SKM-1 (cell line): ENCODE measurements around the gene HBG2.
"Not testable (repeated sequence)": the region's sequence is repeated elsewhere in the genome, so short reads cannot be mapped to it uniquely, and the experiment has no call there.

ENCODE experiments used
- DNase-seq: peaks from one replicate; lab custom pipeline; 2025; ENCODE audit not compliant: unreplicated experiment; lab: John Stamatoyannopoulos, UW

HBG2 gene

GRCh38 chr11:5254646-5255413, at the start of gene HBG2:
HBG2 (minus strand) TSS chr11:5254781; CDS start chr11:5254728, 53 bp downstream.
- not testable (repeated sequence) for DNase-seq

DNA sequence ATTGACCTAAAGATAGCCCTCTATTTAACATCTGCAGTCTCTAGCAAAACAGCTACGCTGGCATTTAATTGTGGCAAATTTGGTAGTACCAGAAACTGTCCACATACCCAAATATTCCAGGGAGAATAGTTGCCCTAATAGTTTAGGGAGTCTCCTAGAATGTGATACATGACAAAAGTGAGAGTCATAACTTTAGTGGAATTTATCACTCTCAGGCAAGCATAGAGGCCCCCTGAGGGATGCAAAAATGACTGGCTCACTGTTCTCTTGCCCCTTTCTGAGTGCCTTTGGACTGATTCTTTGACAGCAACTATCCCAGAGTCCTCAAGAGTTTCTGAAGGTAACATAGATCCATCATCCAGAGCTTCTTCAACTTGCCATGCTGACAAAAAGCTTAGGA, 49.5 kb upstream of the HBG2 start:
- no peak for DNase-seq

- DNase-seq: no peak
Observed at GRCh38 chr11:5303626-5304025, 49.0 kb upstream of the HBG2 start.

DNA sequence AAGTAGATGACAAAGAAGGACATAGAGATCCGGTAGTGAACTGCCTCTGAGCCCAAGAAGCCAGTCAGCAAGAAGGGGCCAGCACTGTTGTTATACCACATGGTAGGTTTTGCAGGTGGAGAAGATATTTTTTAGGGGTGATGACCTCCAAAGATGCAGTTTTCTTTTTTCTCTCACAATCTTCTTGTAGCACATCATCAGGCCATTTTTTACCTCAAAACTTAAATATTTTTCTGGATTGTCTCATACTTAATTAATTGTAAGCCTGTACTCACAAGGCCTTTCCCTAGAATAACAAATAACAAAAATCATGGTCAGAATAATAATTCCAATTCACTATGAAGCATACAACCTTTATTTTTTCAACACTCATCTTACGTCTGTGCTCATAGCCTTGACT, 47.3 kb upstream of the HBG2 start, which contains the start of gene OR51B4:
TSS of gene OR51B4 (minus strand) at position 101 of the 400 bp plus-strand sequence. CDS start at position 101, 0 bp downstream.
- DNase-seq: no peak

- DNase-seq: no peak
Observed at GRCh38 chr11:5300251-5300650, 45.7 kb upstream of the HBG2 start.

- no peak for DNase-seq
Observed at GRCh38 chr11:5298451-5298850, 43.9 kb upstream of the HBG2 start.

GRCh38 chr11:5297721-5298323, 43.2 kb upstream of the HBG2 start:
- no peak for DNase-seq

DNA sequence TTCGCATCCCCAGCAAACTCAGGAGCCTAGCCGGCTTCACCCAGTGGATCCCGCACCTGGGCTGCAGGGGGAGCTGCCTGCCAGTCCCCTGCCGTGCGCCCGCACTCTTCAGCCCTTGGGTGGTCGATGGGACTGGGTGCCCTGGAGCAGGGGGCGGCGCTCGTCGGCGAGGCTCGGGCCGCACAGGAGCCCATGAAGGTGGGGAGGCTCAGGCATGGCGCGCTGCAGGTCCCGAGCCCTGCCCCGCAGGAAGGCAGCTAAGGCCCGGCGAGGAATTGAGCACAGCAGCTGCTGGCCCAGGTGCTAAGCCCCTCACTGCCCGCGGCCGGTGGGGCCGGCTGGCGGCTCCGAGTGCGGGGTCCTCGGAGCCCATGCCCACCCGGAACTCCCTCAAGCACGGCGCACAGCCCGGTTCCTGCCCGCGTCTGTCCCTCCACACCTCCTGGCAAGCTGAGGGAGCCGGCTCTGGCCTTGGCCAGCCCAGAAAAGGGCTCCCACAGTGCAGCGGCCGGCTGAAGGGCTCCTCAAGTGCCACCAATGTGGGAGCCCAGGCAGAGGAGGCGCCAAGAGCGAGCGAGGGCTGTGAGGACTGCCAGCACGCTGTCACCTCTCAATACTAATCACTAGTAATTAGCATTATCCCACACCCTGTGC, 39.9 kb upstream of the HBG2 start:
- DNase-seq: not testable (repeated sequence)

DNA sequence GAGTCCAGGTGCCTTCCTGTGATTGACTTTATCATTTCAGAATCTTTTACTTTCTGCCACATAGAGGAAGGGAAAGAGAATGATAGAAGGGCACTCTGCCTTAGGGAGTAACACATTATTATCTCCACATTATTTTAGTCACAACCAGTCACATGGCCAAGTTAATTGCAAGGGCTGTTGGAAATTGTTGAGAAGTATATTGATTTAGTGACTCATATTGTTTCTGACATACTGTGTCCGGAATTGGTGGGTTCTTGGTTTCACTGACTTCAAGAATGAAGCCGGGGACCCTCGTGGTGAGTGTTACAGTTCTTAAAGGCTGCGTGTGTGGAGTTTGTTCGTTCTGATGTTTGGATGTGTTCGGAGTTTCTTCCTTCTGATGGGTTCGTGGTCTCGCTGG, 38.4 kb upstream of the HBG2 start:
- DNase-seq: no peak

DNA sequence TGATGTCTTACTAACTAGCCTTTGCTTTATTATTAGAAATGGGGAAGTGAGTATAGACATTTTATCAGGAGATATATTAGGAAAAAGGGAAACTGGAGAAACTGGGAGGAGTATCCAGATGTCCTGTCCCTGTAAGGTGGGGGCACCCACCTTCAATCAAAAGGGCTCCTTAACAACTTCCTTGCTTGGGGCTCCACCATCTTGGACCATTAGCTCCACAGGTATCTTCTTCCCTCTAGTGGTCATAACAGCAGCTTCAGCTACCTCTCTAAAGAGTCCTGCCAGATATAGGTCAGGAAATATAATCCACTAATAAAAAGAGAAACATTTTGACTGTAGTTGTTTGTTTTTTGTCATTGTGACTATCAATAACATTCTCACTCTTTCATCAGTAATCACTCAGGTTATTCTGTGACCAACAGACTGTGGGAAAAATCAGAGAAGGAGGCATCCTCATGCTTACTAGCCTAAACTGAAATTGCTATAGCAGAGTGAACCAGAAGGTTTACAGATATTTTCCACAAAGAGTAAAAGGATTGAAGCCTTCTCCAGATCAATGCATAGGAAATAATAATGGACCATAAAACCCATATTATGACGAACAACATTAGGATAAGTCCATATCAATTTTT, 36.7 kb upstream of the HBG2 start:
- DNase-seq: peak; percentile 24

- no peak for DNase-seq
Observed at GRCh38 chr11:5290106-5290505, 35.5 kb upstream of the HBG2 start.

DNA sequence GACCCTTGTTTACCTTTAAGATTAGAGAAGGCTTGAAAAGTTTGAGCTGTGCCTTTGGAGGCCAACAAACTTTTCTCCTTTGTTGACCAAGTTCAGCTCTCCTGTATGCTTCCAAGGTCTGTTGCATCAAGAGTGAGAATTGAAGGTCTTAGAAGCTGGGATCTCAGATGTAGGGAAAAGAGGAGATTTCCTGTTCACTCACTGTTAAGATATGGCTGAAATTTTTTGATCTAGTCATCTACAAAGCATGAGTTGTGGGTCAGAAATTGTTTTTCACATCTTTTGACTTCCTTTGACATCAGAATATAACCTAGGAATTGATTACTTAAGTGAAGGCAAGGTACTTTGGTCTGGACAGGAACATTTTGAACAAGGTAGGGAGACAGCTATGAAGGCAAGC, 35.1 kb upstream of the HBG2 start:
- DNase-seq: no peak

DNA sequence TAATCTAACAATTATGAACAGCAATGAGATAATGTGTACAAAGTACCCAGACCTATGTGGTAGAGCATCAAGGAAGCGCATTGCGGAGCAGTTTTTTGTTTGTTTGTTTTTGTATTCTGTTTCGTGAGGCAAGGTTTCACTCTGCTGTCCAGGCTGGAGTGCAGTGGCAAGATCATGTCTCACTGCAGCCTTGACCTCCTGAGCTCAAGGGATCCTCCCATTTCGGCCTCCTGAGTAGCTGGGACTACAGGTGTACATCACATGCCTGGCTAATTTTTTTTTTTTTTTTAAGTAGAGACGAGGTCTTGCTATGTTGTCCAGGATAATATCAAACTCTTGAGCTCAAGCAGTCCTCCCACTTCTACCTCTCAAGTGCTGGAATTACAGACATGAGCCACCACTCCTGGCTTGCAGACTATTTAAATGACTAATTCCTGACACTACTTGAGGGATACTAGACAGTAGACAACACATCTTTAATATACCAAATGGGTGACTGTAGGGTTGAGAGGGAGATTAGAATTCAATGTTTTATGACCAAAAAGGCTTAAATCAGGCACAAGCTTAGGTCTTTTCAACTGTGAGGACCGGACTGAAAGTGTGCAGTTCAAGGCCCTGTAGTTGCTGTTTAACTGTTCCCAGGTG, 34.4 kb upstream of the HBG2 start:
- no peak for DNase-seq

DNA sequence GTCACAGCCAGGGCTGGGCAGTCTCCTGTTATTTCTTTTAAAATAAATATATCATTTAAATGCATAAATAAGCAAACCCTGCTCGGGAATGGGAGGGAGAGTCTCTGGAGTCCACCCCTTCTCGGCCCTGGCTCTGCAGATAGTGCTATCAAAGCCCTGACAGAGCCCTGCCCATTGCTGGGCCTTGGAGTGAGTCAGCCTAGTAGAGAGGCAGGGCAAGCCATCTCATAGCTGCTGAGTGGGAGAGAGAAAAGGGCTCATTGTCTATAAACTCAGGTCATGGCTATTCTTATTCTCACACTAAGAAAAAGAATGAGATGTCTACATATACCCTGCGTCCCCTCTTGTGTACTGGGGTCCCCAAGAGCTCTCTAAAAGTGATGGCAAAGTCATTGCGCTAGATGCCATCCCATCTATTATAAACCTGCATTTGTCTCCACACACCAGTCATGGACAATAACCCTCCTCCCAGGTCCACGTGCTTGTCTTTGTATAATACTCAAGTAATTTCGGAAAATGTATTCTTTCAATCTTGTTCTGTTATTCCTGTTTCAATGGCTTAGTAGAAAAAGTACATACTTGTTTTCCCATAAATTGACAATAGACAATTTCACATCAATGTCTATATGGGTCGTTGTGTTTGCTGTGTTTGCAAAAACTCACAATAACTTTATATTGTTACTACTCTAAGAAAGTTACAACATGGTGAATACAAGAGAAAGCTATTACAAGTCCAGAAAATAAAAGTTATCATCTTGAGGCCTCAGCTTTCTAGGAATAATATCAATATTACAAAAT, 33.7 kb upstream of the HBG2 start:
- DNase-seq: no peak

DNA sequence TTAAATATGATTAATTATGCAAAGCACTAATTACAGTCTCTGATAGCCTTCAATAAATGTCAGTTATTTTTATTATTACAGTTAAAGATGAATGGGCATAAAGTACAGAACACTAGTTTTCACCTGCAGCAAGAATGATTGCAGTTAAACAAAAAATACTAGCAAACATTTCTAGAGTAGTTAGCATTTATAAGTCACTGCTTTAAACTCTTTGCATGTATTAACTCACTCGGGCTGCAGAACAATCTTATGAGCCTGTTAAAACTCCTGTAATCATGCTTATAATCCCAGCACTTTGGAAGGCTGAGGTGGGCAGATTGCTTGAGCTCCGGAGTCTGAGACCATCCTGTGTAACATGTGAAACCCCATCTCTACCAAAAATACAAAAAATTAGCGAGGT, 32.3 kb upstream of the HBG2 start:
- DNase-seq: no peak

DNA sequence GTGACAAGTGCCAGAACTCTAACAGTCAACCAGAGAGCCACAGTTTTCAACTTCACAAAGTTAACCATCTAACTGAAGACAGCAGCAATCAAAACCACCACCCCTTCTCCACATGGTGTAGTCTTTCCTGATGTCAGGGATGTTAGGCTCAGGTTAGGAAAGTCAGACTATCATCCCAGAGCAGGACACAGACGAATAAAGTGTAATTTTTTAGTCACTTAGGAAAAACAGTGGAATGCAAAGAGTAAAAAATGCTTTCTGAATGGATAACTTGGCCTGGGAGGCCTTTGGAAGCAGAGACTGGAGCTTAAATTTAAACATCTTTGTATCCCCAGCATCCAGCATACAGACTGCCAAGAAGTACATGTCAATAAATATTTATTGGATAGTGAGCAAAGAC, 31.8 kb upstream of the HBG2 start:
- DNase-seq: no peak

DNA sequence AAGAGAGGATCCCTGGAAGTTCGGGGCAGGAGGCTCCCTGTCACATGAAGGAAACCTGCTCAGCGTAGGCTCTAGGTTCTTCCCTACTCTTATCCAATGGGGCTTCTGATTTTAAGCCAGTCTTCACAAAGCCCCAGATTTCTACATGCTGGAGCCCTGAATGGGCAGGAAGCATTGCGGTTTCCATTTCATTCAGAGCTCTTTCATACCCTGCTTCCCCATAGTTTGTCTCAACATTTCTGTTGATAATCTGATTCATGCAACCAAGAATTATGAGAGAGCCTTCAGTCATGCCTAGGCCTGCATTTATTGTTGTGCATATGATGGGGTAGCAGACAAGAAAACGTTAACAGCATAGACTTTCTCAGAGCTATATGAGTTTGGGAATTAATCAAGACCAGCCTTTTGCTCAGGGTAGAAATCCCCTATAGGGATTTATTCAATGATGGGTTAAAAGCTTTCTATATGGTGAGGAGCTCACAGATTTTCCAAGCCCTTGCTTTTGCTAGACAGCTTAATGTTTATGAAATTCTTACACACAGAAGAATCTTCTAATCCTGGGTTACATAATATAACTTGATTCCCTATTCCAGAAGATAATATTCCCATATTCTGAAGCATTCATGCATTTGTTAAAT, 31.2 kb upstream of the HBG2 start:
- no peak for DNase-seq

DNA sequence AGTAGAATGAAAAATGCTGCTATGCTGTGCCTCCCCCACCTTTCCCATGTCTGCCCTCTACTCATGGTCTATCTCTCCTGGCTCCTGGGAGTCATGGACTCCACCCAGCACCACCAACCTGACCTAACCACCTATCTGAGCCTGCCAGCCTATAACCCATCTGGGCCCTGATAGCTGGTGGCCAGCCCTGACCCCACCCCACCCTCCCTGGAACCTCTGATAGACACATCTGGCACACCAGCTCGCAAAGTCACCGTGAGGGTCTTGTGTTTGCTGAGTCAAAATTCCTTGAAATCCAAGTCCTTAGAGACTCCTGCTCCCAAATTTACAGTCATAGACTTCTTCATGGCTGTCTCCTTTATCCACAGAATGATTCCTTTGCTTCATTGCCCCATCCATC, 30.1 kb upstream of the HBG2 start:
- no peak for DNase-seq

- DNase-seq: no peak
Observed at GRCh38 chr11:5283882-5284281, 29.3 kb upstream of the HBG2 start.

DNA sequence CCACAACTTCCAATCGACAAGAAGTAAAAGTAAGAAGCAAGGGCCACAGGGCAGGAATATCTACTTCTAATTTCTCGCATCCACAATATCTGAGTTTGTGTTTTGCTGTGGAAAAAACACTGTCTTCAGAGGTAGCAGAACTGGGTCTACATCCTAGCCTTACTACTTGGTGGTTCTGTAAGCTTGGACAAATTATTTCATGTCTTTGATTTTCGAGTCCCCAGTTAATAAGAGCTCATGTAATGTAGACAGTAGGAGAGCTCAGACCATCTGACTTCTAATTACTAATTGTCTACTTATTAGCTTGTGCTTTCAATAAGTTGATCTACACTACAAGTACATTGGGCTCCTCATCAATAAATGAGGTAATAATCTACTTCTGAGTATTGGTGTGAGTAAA, 28.5 kb upstream of the HBG2 start:
- DNase-seq: no peak
